Stimulated activated CD8-positive, alpha-beta memory T cell treated with anti-CD3 and anti-CD28 coated beads, Interleukin-4, amount 100 ng/mL, for 4 hours (primary cell): ENCODE data around the gene SMTN.
"Not testable (repeated sequence)": the region's sequence is repeated elsewhere in the genome, so short reads cannot be mapped to it uniquely, and the experiment has no call there.

Experiments used
- DNase-seq, 2 donors: peaks; one replicate each; pipeline ENCODE4 v3.0.0-alpha.2; 2020; ENCODE audit warnings: low read depth in 2 of 2, low spot score in 1 of 2

SMTN gene

DNA sequence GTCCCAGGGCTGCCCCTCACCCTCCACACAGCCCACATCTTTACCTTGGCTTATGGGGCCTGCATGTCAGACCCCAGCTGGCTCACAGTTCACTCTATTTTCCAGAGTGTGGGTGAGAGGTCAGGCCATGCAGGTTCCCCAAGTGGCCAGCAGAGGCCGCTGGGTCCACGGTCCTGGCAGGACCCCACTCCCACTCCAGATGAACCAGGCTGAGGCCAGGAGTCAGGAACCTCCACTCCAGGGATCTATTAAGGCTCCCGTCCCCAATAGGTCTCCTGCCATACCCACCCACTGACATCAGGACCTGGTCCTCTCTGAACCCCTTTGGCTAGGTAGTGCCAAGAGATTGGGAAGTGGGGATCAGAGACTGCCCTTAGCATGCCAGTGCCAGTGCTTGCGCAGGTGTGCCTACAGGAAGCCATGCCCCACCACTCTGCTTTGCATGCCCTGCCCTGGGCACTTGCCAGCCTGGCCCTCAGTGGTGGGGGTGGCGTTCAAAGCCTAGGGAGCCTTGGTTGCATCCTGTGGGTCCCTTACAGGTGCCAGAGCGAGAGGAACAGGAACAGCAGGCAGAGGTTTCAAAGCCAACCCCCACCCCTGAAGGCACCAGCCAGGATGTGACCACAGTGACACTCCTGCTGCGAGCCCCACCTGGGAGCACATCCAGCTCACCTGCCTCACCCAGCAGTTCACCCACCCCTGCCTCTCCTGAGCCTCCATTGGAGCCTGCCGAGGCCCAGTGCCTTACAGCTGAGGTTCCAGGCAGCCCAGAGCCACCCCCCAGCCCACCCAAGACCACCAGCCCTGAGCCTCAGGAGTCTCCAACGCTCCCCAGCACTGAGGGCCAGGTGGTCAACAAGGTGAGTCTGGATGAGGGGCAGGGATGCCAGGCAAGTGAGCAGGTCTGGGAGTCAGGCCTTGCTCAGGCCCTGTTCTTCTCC is 8.3 kb downstream of the SMTN start:
- DNase-seq = no peak

DNA sequence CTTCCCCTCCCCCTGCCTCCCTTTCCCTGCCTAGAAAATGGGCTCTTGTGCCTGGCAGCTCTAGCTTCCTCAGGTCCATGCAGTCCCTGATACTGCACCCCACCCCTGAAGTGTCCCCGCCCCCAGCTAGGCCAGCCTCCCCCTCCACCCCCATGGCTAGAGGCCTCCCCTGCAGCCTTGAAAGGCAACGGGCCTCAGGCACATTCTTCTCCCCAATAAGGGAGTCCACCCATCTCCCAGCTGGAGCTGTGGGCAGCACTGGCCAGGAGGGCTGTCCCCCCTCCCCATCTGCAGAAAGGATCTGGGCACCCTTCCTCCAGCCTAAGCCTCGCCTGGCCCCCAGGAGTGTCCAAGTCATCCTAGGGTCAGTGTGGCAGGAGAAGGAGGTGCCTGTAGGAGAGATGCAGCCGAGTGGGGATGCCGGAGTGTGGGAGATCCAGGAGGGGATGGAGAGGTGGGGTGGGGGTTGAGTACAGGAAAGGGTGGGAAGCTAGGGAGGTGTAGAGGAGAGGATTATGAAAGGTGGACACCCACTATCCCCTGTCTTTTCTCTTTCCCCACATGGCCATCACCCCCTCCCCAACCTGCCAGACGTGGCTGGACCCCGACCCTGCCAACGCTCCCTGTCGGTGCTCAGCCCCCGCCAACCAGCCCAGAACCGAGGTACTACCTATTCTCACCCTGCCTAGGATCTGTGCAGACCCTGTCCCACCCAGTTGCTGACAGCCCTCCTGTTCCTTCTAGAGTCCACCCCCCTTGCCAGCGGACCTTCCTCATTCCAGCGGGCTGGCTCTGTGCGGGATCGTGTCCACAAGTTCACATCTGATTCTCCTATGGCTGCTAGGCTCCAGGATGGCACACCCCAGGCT is 9.3 kb downstream of the SMTN start:
- DNase-seq = no peak

DNA sequence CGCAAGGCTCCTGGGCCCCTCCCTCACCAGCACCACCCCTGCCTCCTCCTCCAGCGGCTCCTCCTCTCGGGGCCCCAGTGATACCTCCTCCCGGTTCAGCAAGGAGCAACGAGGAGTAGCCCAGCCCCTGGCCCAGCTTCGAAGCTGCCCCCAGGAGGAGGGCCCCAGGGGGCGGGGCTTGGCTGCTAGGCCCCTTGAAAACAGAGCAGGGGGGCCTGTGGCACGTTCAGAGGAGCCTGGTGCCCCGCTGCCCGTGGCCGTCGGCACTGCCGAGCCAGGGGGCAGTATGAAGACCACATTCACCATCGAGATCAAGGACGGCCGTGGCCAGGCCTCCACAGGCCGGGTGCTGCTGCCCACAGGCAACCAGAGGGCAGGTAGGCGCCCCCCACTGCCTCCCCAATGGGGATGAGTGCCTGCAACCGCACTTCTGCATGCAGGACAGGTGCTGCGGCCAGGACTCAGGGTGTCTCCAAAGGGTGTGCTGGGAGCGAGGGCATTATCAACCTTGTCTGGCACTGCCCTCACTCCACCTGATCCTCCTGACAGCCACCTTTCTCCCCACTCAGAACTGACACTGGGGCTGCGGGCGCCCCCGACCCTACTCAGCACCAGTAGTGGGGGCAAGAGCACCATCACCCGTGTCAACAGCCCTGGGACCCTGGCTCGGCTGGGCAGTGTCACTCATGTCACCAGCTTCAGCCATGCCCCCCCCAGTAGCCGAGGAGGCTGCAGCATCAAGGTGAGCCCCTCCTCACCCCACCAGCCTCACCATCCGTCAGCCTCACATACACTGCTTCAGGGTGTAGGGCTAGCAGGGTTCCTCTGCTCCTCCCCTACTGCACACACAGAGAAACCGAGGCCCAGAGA is 10.2 kb downstream of the SMTN start:
- no peak for DNase-seq

DNA sequence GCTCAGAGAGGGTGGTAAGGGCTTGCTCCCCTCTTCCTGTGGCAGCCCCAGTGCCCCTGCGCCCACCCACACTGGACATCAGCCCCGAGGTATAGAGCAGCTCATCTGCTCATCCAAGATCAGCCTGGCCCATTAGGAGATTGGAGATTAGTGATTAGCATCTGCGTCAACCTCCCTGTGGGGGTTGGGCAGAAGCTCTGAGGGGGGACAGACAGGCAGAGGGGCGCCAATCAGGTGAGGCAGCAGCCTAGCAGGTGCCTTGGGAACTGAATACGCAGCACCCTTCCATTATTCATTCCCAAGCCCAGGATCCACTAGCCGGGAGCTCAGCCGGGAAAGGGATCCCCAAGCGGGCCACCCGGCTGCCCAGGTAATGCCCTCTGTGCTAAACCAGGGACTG is 11.0 kb downstream of the SMTN start:
- DNase-seq = no peak

DNA sequence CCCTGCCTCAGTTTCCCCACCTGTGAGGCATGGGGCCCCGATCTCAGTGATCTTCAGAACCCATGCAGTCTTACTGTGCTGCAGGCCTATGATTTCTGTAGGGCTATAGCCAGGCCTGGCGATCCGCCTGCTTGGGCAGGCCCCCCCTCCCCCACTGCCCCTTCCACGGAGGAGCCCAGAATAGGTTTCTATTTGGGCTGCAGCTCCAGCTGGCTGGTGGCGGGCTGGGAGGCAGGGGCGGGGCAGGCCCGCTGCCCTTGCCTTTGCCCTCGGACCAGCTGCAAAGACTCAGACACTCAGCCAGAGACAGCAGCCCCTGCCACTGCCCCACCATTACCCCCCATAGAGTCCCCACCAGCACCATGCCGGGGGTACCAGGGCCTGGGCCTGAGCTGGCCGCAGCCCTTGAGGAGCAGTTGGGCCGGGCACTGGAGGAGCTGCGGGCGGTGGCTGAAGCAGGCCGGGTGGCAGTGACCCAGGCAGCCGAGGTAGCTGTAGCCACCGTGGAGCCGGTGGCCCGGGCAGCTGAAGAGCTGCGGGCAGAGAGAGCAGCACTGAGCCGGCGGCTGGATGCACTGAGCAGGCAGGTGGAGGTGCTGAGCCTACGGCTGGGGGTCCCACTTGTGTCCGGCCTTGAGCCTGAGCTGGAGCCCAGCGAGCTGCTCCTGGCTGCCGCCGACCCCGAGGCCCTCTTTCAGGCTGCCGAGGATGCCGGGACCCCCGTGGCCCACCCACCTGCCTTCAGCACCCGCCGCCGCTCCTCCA is 12.2 kb downstream of the SMTN start:
- no peak for DNase-seq

DNA sequence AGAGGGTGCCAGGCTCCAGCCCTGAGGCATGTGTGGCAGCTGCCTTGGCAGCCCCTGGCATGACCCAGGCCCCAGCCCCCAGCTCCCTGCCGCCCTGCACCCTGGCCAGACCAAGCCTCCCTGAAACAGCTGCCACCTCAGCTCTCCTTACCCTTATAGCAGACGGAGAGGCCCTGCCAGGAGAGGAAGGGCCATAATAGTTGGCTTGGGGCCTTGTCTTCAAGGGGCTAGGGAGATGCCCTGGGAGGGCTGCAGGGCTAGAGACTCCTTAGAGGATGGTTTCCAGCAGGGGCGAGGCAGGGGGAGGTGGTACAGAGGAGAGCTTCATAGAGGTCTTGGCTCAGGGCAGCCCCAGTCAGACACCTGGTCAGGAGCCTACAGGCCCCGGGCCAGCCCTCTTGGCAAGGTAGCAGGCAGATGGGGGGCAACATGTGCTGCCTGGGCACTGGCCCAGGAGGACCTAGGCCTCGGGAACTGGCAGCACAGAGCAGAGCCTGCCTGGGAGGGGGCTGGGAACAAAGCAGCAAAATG is 13.0 kb downstream of the SMTN start:
- no peak for DNase-seq

DNA sequence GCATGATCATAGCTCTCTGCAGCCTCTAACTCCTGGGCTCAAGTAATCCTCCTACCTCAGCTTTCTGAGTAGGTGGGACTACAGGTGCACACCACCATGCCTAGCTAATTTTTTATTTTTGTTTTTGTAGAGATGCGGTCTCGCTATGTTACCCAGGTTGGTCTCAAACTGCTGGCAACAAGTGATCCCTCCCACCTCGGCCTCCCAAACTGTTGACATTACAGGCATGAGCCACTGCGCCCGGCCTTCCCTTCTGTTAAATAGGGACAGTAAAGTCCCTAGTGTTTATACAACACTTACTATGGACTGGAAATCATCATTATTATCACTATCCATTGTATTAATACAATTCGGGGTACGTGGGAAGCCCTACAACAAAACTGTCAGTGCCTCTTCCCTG is 13.6 kb downstream of the SMTN start:
- DNase-seq = no peak

DNA sequence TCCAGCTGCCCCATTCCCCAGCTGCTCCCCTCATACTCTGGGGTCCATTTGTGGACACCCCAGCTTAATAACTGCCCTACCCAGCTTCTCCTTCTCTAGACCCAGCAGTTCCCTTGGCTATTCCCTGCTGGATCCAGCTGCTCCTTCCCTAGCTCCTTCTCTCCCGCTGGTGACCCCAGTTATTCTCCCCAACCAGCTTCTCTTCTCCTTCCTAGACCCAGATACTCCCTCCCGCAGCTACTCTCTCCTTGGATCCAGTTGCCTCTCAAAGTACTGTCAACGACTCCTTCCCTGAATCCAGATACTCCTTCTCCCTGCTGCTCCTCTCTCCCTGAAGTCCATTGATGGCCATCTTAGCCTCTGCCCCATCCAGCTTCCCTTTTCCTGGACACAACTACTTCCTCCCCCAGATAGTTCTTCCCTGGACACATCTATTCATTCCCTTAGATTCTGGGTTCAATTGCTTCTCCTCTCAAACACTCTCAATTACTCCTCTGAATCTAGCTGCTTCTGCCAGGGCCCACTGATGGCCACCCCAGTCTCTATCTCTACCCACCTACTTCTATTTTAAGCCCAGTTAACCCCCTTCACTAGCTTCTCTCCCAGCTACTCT is 14.6 kb downstream of the SMTN start:
- DNase-seq = no peak

DNA sequence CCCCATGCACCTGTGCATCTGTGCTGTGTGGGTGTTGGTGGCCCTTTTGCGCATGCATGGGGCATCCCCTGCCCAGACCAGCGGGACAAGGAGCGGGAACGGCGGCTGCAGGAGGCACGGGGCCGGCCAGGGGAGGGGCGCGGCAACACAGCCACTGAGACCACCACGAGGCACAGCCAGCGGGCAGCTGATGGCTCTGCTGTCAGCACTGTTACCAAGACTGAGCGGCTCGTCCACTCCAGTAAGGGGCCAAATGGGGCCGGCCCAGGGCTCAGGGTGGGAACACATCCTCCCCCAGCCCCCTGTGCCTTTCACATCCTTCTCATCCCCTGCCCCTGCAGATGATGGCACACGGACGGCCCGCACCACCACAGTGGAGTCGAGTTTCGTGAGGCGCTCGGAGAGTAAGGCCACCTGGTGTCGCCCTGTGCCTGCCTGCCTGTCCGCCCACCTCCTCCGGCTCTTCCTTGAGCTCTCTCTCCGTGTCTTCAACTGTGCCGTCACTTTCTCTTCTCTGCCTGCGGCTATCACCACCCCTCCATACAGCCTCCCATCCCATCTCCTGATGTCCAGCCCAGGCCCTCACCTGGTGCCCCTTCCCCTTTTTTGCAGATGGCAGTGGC is 15.7 kb downstream of the SMTN start:
- DNase-seq = no peak

DNA sequence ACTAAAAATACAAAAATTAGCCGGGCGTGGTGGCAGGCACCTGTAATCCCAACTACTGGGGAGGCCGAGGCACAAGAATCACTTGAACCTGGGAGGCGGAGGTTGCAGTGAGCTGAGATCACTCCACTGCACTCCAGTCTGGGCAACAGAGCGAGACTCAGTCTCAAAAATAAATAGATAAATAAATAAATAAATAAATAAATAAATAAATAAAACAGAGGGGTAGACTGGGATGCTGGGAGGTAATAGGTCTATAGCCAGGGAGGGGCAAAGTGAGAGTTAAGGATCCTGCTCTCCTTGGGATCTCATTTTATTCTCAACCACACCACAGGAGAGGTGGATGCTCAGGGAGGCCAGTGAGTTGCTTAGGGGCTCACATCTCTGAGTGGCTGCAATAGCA is 16.4 kb downstream of the SMTN start:
- DNase-seq = not testable (repeated sequence)

DNA sequence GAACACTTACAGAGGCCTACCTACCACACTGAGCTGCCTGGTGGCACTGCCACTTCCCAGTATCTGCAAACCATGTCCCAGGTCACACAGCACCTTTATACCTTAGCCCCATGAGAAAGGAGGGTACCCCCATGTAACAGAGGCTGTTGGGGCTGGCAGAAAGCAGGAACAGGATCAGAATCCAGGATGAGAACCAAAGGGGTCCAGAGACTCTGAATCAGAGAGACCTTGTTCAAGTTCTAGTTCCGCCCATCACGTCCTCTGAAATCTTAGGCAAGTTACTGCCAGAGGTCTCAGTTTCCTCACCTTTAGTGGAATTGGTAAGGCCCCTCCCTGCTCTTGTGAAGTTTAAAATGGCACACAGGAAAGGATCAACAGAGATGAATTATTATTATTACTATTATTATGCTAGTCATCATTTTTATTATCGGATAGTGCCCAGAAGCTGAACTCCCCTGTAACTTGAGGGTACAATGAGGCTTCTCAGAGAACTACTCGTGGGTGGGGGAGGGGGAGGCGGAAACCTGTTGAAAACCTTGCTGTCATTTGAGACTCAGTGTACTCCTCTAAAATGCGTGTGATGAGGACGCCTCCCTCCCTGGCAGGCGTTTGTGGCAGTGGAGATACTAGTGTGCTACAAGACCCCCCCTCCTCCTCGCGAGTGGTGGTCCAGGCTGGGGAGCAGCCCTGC is 17.0 kb downstream of the SMTN start:
- no peak for DNase-seq

DNA sequence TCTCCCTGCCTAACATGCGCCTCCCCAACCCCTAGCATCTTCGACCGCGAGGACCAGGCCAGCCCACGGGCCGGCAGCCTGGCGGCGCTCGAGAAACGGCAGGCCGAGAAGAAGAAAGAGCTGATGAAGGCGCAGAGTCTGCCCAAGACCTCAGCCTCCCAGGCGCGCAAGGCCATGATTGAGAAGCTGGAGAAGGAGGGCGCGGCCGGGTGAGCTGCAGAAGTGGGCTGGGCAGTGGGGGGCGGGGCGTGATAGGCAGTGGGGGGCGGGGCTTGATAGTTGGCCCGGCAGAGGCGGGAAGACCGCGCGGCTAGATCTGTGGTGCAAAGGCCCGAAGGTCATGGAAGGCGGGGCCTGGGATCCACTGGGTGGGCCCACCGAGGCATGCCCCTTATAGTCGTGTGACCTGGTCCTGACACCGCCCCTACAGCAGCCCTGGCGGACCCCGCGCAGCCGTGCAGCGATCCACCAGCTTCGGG is 17.6 kb downstream of the SMTN start:
- DNase-seq = no peak

DNA sequence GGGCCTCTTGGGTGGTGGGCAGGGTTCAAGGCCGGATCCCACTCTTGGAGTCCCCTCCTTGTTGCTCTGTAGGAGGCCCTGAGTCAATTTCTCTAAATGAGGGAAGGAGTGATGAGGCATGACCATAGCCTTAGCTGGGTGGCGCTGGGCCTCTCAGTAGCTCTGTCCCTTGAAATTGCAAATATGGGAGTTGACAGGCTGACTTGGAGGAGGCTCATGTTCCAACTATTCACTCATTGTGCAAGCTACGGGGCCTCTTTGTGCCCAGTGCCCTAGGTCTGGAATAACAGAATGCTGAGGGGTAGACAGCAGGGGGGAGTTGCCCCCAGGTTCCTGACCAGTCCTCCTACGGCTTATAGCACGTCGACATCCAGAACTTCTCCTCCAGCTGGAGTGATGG is 18.3 kb downstream of the SMTN start:
- no peak for DNase-seq

DNA sequence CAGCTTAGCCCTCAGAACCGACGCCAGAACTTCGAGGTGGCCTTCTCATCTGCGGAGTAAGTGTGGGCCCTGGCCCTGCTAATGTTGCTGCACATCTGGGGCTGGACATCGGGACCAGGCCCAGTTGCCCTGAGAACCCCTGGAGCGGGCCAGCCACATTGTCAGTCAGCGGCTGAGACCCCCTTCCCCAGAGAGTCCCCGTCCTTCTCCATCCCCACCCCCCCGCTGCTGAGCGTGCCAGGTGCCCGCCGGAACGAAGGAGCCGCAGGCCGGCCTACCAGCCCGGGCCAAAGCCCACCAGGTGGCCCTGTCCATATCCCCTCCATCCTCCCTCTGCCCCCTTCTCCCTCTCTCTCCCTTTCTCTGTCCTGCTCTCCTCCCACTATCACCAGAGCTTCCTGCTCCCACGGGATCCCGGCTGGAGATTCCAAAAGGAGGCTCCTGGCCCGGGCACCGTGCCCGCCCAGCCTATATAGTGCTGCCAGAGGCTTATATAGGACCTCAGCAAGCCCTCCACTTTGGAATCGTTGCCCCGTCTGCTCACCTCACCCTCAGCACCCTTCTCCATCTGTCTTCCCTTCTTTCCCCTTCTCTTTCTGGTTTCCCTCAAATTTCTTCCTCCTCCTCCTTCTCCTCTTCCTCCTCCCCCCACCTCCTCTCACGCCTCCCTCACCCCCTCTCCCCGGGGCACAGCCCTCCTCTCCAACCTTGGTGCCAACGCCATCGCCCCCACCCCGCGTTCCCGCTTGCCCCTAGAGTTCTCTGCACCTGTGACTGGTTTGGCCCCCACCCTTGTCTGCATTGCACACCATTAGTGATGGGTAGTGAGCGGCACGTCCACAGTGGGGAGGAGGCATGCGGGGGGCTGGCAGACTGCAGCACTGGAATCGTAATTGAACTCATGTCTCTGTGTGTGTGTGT is 19.0 kb downstream of the SMTN start:
- DNase-seq = no peak

DNA sequence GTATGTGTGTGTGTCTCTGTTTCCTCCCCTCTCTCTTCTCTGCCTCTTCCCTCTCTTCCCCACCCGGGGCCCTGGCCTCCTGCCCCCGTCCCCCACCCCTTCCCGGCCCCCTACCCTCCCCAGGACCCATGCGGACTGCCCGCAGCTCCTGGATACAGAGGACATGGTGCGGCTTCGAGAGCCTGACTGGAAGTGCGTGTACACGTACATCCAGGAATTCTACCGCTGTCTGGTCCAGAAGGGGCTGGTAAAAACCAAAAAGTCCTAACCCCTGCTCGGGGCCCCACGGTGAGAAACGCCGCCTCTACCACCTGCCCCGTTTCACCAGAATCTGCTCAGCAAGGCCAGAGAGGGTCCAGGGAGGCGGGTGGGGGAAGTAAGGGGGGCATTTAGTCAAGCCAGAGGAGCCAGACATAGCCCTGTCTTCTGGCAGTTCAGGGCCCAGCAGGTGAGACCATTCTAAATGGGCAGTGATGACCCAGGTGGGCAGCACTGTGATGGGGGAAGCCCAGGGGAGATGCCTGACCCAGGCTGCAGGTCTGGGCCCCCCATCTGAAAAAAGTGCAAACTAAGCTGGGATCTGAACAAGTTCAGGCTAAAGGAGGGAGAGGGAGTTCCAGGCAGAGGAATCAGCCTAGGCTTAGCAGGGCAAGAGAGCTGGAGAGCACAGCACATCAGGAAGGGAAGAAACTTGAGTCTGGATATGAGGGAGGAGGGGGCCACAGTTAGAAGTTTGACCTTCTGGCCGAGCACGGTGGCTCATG is 19.8 kb downstream of the SMTN start:
- no peak for DNase-seq

DNA sequence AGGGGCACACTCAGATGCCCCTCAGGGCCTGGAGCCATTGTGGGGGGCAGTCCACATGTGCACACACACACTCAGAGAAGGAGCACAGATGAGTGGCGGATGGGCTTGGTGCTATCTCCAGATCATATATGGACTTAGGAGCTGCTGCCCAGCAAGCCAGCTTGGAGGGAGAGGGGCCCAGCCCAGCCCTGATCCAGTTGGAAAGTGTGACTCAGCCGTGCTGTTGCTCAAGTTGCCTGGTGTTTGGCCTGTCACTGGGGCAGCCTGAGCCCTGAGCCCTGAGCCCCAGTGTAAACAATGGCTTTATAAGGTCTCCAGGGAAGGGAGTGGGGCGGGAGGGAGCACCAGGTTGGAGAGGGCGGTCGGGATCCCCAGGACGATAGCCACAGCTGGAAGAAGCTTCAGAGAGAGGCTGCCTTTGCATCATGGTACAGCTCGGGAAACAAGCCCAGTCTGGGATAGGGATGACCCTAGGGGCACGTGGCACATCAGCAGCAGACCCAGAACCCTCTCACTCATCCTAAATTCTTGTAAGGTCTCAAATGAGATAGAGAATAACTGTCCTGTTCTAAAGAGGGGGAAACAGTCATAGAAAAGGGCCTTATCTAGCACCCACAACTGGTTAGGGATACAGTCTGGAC is 21.4 kb downstream of the SMTN start:
- DNase-seq = no peak
